ENCODE measurements around the gene GNAT2.

GRCh38 chr1:109632671-109633346 is 13.4 kb upstream of the GNAT2 start:
- TF ChIP-seq POLR2A (IDR thresholded peaks at IDR 0.05) (no peak), EP300 (IDR thresholded peaks at IDR 0.05) (no peak), POLR2AphosphoS5 (IDR thresholded peaks at IDR 0.05) (no peak)
- TF ChIP-seq, protein P1, sequence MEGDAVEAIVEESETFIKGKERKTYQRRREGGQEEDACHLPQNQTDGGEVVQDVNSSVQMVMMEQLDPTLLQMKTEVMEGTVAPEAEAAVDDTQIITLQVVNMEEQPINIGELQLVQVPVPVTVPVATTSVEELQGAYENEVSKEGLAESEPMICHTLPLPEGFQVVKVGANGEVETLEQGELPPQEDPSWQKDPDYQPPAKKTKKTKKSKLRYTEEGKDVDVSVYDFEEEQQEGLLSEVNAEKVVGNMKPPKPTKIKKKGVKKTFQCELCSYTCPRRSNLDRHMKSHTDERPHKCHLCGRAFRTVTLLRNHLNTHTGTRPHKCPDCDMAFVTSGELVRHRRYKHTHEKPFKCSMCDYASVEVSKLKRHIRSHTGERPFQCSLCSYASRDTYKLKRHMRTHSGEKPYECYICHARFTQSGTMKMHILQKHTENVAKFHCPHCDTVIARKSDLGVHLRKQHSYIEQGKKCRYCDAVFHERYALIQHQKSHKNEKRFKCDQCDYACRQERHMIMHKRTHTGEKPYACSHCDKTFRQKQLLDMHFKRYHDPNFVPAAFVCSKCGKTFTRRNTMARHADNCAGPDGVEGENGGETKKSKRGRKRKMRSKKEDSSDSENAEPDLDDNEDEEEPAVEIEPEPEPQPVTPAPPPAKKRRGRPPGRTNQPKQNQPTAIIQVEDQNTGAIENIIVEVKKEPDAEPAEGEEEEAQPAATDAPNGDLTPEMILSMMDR (IDR thresholded peaks at IDR 0.05): no peak
